Measurements from ENCODE around the gene KCNJ15.

The KCNJ15 gene

GRCh38 chr21:38268864-38269575 is 12.2 kb downstream of the KCNJ15 start:
- no peak for DNase-seq (ENCODE audit: low read depth)

- no peak for DNase-seq (ENCODE audit: low read depth)
Measured at GRCh38 chr21:38269576-38269936, 12.8 kb downstream of the KCNJ15 start.

- DNase-seq (ENCODE audit: low read depth): no peak
Measured at GRCh38 chr21:38272215-38272614, 15.4 kb downstream of the KCNJ15 start.

GRCh38 chr21:38273745-38274542 is 17.2 kb downstream of the KCNJ15 start:
- DNase-seq (ENCODE audit: low read depth): no peak

- no peak for DNase-seq (ENCODE audit: low read depth)
Measured at GRCh38 chr21:38277501-38278131, 20.8 kb downstream of the KCNJ15 start.

GRCh38 chr21:38280454-38280853 is 23.7 kb downstream of the KCNJ15 start:
- DNase-seq (ENCODE audit: low read depth): no peak

GRCh38 chr21:38280867-38281266 is 24.1 kb downstream of the KCNJ15 start:
- no peak for DNase-seq (ENCODE audit: low read depth)

- DNase-seq (ENCODE audit: low read depth): no peak
Measured at GRCh38 chr21:38282921-38283320, 26.1 kb downstream of the KCNJ15 start.

GRCh38 chr21:38284216-38284615 is 27.4 kb downstream of the KCNJ15 start:
- no peak for DNase-seq (ENCODE audit: low read depth)

- DNase-seq (ENCODE audit: low read depth): no peak
Measured at GRCh38 chr21:38286739-38287471, 30.1 kb downstream of the KCNJ15 start.

- no peak for DNase-seq (ENCODE audit: low read depth)
Measured at GRCh38 chr21:38287476-38287875, 30.7 kb downstream of the KCNJ15 start.

- DNase-seq (ENCODE audit: low read depth): no peak
Measured at GRCh38 chr21:38289705-38290485, 33.1 kb downstream of the KCNJ15 start.

GRCh38 chr21:38290809-38291208 is 34.0 kb downstream of the KCNJ15 start:
- DNase-seq (ENCODE audit: low read depth): no peak

- DNase-seq (ENCODE audit: low read depth): no peak
Measured at GRCh38 chr21:38291874-38292273, 35.1 kb downstream of the KCNJ15 start.

- DNase-seq (ENCODE audit: low read depth): no peak
Measured at GRCh38 chr21:38293113-38293512, 36.3 kb downstream of the KCNJ15 start.

GRCh38 chr21:38293765-38294164 is 37.0 kb downstream of the KCNJ15 start:
- DNase-seq (ENCODE audit: low read depth): no peak

- no peak for DNase-seq (ENCODE audit: low read depth)
Measured at GRCh38 chr21:38294609-38295008, 37.8 kb downstream of the KCNJ15 start.

- DNase-seq (ENCODE audit: low read depth): no peak
Measured at GRCh38 chr21:38295997-38296764, 39.4 kb downstream of the KCNJ15 start.

GRCh38 chr21:38297194-38297631 is 40.4 kb downstream of the KCNJ15 start:
- no peak for DNase-seq (ENCODE audit: low read depth)

GRCh38 chr21:38297871-38298270 is 41.1 kb downstream of the KCNJ15 start:
- DNase-seq (ENCODE audit: low read depth): no peak

- no peak for DNase-seq (ENCODE audit: low read depth)
Measured at GRCh38 chr21:38298832-38299231, 42.0 kb downstream of the KCNJ15 start.
